ENCODE measurements around the gene NR1I2.

DNA sequence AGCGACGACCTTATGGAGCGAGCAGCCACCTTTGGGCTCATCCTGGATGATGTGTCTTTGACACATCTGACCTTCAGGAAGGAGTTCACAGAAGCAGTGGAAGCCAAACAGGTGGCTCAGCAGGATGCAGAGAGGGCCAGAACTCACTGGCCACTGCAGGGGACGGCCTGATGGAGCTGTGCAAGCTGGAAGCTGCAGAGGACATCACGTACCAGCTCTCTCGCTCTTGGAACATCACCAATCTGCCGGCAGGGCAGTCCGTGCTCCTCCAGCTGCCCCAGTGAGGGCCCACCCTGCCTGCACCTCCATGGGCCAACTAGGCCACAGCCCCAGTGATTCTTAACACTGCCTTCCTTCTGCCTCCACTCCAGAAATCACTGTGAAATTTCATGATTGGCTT is 10.4 kb downstream of the NR1I2 start:
- TF ChIP-seq, protein P1, sequence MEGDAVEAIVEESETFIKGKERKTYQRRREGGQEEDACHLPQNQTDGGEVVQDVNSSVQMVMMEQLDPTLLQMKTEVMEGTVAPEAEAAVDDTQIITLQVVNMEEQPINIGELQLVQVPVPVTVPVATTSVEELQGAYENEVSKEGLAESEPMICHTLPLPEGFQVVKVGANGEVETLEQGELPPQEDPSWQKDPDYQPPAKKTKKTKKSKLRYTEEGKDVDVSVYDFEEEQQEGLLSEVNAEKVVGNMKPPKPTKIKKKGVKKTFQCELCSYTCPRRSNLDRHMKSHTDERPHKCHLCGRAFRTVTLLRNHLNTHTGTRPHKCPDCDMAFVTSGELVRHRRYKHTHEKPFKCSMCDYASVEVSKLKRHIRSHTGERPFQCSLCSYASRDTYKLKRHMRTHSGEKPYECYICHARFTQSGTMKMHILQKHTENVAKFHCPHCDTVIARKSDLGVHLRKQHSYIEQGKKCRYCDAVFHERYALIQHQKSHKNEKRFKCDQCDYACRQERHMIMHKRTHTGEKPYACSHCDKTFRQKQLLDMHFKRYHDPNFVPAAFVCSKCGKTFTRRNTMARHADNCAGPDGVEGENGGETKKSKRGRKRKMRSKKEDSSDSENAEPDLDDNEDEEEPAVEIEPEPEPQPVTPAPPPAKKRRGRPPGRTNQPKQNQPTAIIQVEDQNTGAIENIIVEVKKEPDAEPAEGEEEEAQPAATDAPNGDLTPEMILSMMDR (conservative IDR thresholded peaks at IDR 0.05 in 1 of 2, IDR thresholded peaks at IDR 0.05 in 1 of 2; ENCODE audit: low read depth in 1 of 2, low read length in 2 of 2) = no peak
- TF ChIP-seq EZH2 (IDR thresholded peaks at IDR 0.05; ENCODE audit: low read length, missing control alignments) = no peak

Data from fibroblast of lung (primary cell).